ENCODE results near the gene DACT2. TPM values are rescaled to one million over a fixed set of nuclear protein-coding genes. Genes with fewer than 3 reads are reported as not detected.
A peak's percentile ranks its signal among the peaks of the same experiment; 100 is the strongest.

The DACT2 gene
- total RNA-seq, 2 donors from 2014 or later = 0.24 to 1.7 TPM

GRCh38 chr6:168307695-168308021, 11.9 kb downstream of the DACT2 start:
- intact Hi-C loops (cut with DNase I) = no loop called here
- no peak for DNase-seq (ENCODE audit: low spot score)

DNA sequence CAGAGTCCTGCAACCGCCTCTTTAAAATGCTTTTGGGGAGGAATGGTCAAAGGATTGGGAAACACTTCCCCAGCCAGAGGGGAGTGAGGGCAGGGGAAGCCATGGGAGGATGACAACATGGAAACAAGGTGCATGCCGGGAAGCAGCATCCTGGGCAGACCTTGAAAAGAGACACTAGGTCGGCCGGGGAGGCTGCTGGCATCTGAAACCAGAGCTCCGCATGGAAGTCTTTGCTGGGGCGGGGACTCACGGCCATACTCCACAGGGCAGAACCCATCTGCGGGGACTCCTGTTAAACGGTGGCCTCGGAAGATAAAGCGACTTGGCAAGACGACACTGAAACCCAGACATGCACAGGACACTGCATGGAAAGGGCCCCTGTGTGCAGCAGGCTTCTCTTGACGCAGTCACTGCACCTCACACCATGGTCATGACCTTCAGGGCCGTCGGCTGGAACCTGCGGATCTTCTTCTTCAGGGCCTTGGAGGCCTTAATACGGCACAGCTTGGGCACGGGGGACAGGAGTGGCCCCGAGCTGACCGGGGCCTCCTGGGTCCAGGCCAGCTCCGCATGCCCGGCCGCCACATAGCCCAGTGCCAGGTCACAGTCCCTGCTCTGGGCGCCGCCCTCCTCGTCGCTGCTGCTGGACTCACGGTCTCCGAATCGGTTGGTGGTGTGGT, 12.4 kb downstream of the DACT2 start:
- intact Hi-C loops (cut with DNase I) = no loop called here
- no peak for DNase-seq (ENCODE audit: low spot score)

DNA sequence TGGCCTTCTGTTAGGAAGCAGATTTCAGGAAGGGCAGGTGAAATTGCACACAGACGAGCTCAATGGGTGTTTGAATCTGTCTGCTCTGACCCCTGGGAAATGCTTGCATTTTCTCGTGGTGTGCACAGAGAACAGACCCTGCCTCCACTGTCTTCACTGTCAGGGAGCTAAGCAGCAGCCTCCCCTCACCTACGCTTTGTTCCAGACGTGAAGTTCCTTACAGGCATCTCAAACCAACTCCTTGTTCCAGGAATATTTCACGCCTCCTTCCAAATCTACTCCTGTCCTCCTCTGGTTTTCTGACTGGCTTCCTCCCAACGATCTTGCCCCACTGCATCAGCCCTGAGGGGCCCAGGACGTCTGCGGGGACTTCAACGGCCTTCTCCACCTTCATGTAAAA, 13.7 kb downstream of the DACT2 start:
- no peak for DNase-seq (ENCODE audit: low spot score)
- intact Hi-C loops (cut with DNase I) = no loop called here

GRCh38 chr6:168305096-168305749, 14.4 kb downstream of the DACT2 start:
- intact Hi-C loops (cut with DNase I) = no loop called here
- no peak for DNase-seq (ENCODE audit: low spot score)

- intact Hi-C loops (cut with DNase I) = no loop called here
- no peak for DNase-seq (ENCODE audit: low spot score)
These were observed 14.9 kb downstream of the DACT2 start for GRCh38 chr6:168304752-168305015.

- intact Hi-C loops (cut with DNase I) = no loop called here
- no peak for DNase-seq (ENCODE audit: low spot score)
These were observed 15.4 kb downstream of the DACT2 start for GRCh38 chr6:168303982-168304751.

DNA sequence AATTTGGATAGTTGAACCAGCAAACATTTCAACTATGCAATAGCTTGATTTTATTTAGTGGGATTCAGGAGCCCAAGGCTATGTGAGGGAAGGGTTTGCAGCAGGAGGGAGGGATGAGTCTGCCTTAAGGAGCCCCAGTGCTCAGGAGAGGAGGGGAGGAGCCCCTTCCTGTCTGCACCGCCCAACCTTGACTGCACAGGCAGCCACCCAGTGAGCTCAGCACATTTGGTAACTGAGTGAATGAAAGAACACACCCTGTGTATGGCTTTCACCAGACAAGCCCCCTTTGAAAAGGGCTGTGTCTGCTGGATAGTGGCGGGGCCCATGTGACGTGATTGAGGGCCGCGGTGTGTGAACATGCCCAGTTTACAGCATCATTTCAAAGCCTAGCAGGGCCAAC, 17.0 kb downstream of the DACT2 start:
- DNase-seq (ENCODE audit: low spot score) = no peak
- intact Hi-C loops (cut with DNase I) = no loop called here

GRCh38 chr6:168301648-168302398, 17.8 kb downstream of the DACT2 start:
- DNase-seq (ENCODE audit: low spot score) = no peak
- intact Hi-C loops (cut with DNase I) = no loop called here

DNA sequence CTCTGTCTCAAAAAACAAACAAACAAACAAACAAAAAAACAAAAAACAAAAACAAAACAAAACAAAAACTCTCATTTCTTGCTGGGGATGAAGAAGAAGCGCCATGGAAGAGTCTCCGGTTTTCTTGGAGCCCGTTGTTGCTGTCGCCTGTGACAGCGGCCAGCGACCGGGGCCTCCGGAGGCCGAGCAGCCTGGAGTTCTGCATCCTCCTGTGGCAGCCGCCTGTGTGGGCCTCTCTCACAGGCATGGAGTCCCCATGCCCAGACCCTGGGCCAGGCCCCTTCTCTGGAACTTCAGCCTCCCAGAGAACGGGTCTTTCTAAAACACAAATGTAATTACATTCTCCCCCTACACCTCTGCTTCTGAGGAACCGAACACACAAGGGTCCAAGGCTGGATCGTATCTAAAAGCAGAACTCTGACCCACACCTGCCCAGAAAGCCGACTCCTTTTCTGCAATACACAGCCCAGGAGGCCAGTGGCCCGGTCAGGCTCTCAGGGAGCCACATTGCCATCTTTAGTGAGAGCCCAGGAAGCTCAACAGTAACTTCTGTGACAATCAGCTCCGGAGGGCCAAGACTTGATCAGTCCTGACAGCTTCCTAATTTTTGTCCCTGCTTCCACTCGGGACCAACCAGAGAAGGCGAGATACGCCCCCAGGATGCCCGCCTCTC, 18.5 kb downstream of the DACT2 start:
- no peak for DNase-seq (ENCODE audit: low spot score)
- intact Hi-C loops (cut with DNase I) = no loop called here

DNA sequence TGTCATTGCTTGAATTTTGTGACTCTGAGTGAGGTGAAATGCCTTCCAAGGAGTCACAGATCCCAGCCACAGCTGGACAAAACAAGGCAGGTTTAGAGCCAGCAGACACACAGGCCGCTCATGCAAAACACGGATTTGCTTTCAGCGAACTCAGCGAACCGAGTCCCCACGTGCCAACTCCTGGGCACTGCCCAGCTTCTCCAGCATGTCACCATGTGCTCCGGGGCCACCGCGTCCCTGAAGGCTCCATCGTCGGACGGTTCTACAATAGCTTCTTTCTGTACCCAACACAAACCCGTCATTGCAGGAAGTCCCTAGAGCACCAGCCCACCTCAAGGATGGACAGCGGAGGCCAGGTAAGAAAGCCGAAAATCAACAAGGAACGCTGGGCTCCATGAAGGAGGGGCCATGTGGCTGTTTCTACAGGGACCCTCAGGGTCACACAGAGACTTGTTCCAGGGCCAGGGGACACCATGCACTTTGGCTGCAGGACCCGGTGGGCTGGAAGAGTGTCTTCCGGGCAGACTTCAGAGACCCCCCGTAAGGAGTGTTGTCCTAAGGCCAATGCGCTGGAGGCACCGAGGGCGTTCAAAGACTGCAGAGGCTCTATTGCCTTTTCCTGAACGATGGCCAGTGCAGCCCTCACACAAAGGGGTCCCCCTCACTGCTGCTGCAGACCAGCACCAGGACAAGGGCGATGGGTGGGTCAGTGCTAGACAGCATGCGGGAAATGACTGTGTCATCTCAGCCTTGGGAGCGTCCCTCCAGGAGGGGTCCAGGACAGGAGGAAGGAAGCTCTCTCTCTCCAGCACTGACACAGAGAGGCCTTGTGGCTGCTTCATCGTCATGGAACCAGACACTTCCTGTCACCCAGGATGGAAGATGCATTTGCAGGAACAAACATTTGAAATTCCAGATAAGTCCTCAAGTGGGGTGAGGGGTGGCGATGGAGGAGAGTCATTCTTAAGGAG, 19.8 kb downstream of the DACT2 start:
- DNase-seq (ENCODE audit: low spot score) = no peak
- intact Hi-C loops (cut with DNase I) = no loop called here

DNA sequence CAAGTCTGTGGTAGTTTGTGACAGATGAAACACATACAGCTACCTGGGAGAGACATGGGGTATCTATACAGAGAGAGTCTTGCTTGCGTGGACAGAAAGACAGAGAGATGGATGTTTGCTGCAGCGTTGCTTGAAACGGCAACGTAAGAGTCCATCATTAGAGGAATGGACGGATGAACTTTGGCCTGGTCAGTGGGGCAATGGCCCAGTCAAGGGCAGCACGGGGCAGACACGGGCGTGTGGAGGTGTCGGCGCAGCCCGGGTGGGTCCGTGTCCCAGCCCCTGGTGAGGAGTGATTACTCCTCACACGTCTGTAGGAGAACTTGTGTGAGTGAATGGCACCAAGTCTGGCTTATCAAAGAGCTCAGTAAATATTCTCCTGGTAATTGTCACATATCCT, 21.9 kb downstream of the DACT2 start:
- intact Hi-C loops (cut with DNase I) = no loop called here
- no peak for DNase-seq (ENCODE audit: low spot score)

- intact Hi-C loops (cut with DNase I) = no loop called here
- DNase-seq (ENCODE audit: low spot score) = no peak
These were observed 24.7 kb downstream of the DACT2 start for GRCh38 chr6:168294901-168295300.

DNA sequence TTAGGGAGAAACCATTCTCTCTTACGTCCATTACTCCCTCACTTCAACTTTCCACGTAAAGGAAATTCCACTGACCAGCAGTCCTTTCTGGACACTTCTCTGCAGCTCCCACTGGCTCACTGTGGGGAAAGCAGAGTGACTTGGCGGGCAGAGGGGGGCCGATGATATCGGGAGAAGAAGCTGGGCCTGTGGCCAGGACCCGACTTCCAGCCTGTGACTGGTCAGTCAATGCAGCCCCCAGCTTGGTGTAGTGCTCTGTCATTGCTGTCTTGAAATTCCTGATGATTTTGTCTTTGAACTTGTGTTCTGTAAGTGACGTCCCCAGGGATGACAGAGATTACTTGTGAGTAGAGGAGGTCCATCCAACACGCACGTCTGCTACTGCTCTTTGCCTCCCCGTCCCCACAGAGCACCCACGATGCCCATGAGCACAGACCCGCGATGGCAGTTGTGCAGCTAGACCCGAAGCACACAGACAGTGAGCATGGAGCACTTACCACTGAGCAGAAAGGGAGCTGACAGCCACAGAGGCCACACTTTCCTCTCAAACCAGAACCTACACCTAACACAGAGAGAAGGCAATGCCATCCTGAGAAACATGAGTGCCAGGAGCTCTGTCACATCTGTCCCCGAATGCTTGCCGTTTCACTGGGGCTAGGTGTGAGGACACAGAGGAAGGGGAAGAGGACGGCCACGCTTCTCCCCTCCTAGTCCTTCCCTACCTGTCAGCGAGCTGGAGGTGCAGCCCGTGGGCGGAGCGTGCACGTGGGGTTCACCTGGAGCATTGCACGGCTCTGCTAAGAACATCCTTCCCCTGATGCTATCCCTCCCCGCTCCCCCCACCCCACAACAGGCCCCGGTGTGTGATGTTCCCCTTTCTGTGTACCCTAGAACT, 25.7 kb downstream of the DACT2 start:
- DNase-seq (ENCODE audit: low spot score) = peak; percentile 74
- intact Hi-C loops (cut with DNase I) = no loop called here

DNA sequence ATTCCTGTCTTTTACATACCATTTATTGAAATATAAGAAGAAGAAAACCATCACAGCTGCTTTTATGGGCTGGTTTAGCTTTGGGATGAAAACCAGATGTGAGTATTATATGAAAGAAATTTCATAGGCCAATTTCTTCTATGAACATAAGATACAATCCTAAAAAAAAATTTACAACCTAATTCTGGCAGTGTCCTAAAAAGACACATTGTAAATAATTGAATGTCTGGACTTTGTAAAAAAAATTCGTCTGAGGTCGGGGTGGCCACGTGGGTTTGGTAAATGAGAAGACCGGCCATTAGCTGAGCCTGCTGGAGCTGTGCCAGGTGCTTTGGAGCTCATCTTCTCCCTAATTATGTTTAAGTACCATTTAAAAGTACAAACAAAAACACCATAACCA, 26.8 kb downstream of the DACT2 start:
- peak; percentile 70 for DNase-seq (ENCODE audit: low spot score)
- intact Hi-C loops (cut with DNase I) = no loop called here

DNA sequence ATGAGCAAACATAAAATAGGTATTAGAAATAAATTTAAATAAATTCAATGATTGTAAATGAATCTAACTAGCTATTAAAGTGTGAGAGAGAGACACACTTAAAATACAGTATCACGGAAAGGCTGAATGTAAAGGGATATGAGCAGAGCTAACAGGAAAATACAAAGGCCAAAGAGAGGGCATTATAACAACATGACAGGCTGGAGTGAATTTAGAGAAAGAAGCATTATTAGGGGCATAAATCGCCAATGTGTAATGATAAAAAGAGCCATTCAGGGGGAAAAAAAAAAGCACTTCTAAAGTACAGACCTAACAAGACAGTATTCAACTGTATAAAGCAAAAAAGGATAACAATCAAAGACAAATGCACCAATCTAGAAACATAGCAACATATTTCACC, 28.1 kb downstream of the DACT2 start:
- intact Hi-C loops (cut with DNase I) = no loop called here
- no peak for DNase-seq (ENCODE audit: low spot score)

DNA sequence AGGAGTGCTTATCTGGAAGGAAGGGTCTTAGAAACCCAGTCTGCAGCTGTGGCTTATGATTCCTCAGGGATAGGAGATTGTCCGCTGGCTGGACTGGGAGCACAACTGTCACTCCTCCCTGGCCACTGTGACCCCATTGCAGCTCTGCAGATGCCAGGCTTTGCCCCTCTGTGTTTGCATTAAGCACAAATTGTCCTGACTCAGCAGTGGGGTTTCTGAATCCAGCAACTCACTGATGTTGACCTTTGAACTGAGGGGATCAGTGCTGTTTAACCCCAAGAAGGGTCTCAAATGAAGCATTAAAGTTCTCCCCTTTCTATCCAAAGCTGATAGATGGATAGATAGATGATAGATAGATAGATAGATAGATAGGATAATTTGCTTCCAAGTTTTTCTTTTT, 29.5 kb downstream of the DACT2 start:
- intact Hi-C loops (cut with DNase I) = no loop called here
- DNase-seq (ENCODE audit: low spot score) = peak; percentile 20

DNA sequence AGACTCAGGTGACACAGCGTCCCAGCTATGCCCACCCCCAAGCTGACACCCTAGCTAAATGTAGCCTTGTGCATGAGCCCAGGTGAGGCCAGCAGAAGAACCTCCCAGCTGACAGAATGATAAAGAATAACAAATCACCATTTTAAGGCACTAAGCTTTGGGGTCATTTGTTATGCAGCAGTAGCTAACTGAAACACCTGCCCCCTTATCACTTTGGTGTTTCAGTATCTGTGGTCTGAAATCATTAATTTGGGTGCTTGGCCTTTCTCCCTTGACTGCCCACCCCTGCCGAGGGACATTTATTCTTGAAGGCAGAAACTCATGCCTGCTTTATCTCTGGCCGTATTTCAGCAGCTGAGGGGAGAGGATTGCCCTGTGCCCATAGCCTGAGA, 30.0 kb downstream of the DACT2 start:
- intact Hi-C loops (cut with DNase I) = no loop called here
- peak; percentile 24 for DNase-seq (ENCODE audit: low spot score)
